NCI-H82 (cell line): ENCODE measurements around the gene MAN2A1.
"Not testable (repeated sequence)": the region's sequence is repeated elsewhere in the genome, so short reads cannot be mapped to it uniquely, and the experiment has no call there.

ENCODE experiments used
- DNase-seq: peaks from one replicate; lab custom pipeline; 2025; lab: John Stamatoyannopoulos, UW

Gene MAN2A1

GRCh38 chr5:109826426-109826825 lies 136.7 kb downstream of the MAN2A1 start:
- DNase-seq = no peak

- no peak for DNase-seq
Observed at GRCh38 chr5:109829331-109829730, 139.6 kb downstream of the MAN2A1 start.

- DNase-seq = no peak
Observed at GRCh38 chr5:109830955-109831502, 141.3 kb downstream of the MAN2A1 start.

- not testable (repeated sequence) for DNase-seq
Observed at GRCh38 chr5:109832207-109833188, 142.8 kb downstream of the MAN2A1 start.

GRCh38 chr5:109833946-109834345 lies 144.2 kb downstream of the MAN2A1 start:
- no peak for DNase-seq

GRCh38 chr5:109836280-109836679 lies 146.6 kb downstream of the MAN2A1 start:
- no peak for DNase-seq

GRCh38 chr5:109837231-109837861 lies 147.6 kb downstream of the MAN2A1 start:
- no peak for DNase-seq

- DNase-seq = no peak
Observed at GRCh38 chr5:109838157-109838556, 148.4 kb downstream of the MAN2A1 start.

GRCh38 chr5:109844148-109844547 lies 154.4 kb downstream of the MAN2A1 start:
- no peak for DNase-seq

- no peak for DNase-seq
Observed at GRCh38 chr5:109844695-109845094, 155.0 kb downstream of the MAN2A1 start.

- no peak for DNase-seq
Observed at GRCh38 chr5:109848130-109848529, 158.4 kb downstream of the MAN2A1 start.

- no peak for DNase-seq
Observed at GRCh38 chr5:109849478-109850088, 159.9 kb downstream of the MAN2A1 start.

GRCh38 chr5:109852371-109853155 lies 162.8 kb downstream of the MAN2A1 start:
- DNase-seq = no peak

GRCh38 chr5:109853377-109853776 lies 163.7 kb downstream of the MAN2A1 start:
- no peak for DNase-seq

- DNase-seq = no peak
Observed at GRCh38 chr5:109855056-109855455, 165.3 kb downstream of the MAN2A1 start.

- DNase-seq = no peak
Observed at GRCh38 chr5:109857405-109858031, 167.8 kb downstream of the MAN2A1 start.

- no peak for DNase-seq
Observed at GRCh38 chr5:109859537-109859936, 169.8 kb downstream of the MAN2A1 start.

- no peak for DNase-seq
Observed at GRCh38 chr5:109862301-109862700, 172.6 kb downstream of the MAN2A1 start.

GRCh38 chr5:109863752-109864151 lies 174.0 kb downstream of the MAN2A1 start:
- no peak for DNase-seq

- DNase-seq = no peak
Observed at GRCh38 chr5:109865637-109866036, 175.9 kb downstream of the MAN2A1 start.

- no peak for DNase-seq
Observed at GRCh38 chr5:109866051-109866450, 176.3 kb downstream of the MAN2A1 start.
